Activated CD4-positive, alpha-beta T cell treated with anti-CD3 and anti-CD28 coated beads for 24 hours (primary cell): ENCODE data around the gene AFF3.

Source experiments
- DNase-seq, 2 donors: peaks; one replicate each; pipeline ENCODE4 v3.0.0-alpha.2; 2020; ENCODE audit warnings: low read depth in 2 of 2

AFF3 gene

DNA sequence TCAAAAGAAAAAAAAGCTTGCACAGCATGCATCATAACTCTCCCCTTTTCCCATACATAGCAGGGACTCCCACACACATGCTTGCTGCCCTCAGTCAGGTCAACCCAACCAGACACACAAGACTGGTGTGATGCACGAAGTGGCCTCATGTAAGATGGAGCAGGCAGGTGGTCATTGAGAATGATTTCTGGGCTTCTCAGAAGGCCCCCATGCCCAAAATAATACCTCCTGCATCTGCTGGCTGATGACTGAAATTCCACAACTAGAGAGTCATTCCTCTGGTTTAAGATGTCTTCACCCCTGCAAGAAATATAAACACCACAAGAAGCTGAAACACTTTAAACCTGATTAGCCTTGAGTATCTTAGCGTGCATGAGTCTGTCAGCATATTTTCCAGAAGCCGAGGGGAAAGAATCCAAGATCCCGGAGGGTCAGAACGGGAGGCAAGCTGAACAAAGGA, 131.1 kb downstream of the AFF3 start:
- no peak for DNase-seq

- no peak for DNase-seq
These were observed 131.8 kb downstream of the AFF3 start for GRCh38 chr2:100010606-100011005.

DNA sequence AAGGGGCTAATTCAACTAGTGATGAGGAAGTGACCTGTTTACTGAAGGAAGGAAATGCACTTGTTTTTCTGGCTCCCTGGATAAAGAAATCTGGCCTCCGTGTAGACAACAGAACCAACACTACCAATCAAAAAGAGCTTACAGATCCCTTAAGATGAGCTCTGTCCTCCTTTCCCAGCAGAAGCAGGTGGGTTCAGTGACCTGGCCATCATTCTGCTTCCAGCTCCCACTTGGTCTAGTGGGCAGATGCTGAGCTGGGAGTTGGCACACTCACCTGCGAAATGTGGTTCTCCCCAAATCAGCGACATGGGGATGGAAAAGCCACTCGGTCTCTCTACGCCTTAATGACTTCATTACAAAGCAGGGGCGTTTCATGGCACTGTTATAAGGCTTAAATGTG, 132.6 kb downstream of the AFF3 start:
- no peak for DNase-seq

- DNase-seq = no peak
These were observed 133.4 kb downstream of the AFF3 start for GRCh38 chr2:100008956-100009355.

DNA sequence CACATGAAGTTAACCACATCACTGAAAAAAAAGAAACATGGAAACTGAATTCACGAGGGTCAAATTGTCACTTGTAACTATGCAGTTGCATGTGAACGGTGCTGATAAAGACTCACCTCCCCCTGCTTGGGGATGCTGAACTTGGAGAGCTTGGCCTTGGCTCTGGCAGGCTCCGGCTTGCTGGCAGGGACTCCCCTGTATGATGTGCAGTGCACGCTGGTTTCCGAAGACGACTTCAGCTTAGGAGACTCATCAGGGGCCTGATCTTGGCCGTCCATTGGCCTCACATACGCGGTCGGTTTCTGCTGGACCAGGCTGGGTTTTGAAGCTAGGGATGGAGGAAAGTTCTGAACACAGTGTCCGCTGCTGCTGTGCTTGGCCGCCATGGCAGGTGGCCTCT, 135.9 kb downstream of the AFF3 start:
- no peak for DNase-seq

- no peak for DNase-seq
These were observed 137.4 kb downstream of the AFF3 start for GRCh38 chr2:100004959-100005387.

- no peak for DNase-seq
These were observed 138.0 kb downstream of the AFF3 start for GRCh38 chr2:100004348-100004884.

DNA sequence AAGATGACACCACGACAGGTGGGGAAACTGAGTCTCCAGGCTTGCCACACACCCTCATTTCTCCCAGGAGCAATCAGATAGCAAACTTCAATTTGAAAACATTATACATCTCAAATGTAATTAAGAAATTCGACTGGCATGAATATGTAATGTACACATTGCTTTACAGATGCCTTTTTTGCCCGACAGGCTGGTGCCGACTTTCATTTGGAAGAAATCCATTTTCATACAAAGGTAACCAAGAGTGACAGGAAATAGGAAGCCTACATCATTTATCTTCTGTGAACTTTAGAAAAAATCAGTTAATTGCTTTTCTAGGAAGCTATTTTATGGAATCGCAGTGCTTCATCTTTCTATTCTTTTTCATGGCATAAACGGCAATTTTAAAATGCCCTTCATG, 140.3 kb downstream of the AFF3 start:
- no peak for DNase-seq

DNA sequence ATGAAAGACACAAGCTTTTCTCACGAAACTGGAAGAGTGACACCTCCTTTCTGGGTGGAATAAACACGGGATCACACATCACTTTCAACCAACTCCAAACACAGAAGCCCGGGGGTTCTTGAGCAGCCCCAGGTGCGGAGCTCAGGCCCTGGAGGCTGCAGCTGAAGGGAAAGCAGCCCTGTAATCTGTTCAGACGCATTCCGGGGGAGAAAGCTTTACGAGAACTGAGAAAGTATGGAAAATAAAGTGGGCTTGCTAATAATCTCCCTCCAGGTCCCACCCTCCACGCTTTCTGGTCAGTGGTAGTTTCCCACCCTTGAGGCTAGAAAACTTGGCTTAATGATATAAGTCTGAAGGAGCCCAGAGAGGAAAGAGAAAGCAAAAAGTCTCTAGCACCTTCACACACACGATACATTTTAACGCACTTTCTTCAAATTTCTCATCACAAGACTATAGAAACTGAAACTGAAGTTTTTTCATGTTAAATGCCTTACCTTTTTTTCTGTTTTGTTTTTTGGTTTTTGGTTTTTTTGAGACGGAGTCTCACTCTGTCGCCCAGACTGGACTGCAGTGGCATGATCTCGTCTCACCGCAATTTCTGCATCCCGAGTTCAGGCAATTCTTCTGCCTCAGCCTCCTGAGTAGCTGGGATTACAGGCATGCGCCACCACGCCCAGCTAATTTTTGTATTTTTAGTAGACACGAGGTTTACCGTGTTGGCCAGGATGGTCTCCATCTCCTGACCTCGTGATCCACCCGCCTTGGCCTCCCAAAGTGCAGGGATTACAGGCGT, 141.3 kb downstream of the AFF3 start:
- DNase-seq = no peak

- DNase-seq = no peak
These were observed 143.6 kb downstream of the AFF3 start for GRCh38 chr2:99998651-99999320.

DNA sequence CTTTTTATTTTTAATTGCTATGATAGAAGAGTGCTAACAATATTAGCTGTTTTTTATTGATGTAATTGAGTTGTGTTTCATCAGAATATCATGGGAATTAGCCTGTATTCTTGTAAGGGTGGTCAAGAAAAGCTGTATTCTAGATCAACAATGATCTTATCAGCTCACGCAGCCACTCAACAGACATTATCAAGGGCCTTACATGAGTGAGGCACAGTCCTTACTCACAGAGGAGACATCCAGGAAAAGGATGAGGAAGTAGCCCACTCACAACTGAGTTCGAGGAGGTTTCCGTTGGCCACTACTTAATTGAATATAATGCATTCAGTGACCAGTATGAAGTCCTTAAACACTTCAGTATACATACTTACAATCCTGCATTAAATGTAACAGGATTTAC, 152.5 kb downstream of the AFF3 start:
- no peak for DNase-seq

GRCh38 chr2:99988599-99988998, 153.8 kb downstream of the AFF3 start:
- DNase-seq = no peak

DNA sequence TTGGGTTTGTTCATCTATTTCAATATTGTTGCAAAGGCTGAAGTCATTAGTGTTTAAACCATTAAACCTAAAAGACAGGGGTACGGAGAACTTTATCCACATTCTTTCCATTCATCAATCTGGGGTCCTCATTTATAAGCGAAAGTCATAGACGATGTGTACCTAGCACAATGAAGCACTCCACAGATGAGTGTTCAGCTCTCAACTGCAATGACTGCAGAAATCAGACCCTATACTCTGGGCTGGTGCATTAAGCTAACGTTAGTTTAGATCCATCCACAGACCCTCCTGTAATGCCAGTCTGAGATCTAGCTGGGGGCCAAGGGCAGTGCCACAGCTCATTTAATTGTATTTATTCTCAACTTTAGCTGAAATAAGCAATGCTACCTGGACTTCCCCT, 155.2 kb downstream of the AFF3 start:
- DNase-seq = no peak

GRCh38 chr2:99984799-99985515, 157.4 kb downstream of the AFF3 start:
- no peak for DNase-seq

GRCh38 chr2:99982744-99983143, 159.6 kb downstream of the AFF3 start:
- no peak for DNase-seq

DNA sequence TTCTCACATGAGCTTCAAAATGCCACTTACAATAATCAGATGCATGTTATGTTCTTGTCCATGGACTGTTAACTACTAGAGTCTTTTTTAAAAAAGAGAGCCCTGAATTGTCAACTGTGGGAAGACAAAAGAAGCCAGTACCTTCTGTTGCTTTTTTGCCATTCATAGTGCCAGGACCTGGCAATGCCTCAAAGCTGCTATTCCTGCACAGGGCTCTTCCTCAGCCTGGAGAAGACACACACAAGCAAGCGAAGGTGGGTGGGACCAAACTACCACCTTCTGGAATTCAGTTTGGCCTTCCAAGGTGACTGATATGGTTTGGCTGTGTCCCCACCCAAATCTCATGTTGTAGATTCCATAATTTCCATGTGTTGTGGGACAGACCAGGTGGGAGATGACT, 160.6 kb downstream of the AFF3 start:
- no peak for DNase-seq

- DNase-seq = no peak
These were observed 162.2 kb downstream of the AFF3 start for GRCh38 chr2:99980176-99980575.

DNA sequence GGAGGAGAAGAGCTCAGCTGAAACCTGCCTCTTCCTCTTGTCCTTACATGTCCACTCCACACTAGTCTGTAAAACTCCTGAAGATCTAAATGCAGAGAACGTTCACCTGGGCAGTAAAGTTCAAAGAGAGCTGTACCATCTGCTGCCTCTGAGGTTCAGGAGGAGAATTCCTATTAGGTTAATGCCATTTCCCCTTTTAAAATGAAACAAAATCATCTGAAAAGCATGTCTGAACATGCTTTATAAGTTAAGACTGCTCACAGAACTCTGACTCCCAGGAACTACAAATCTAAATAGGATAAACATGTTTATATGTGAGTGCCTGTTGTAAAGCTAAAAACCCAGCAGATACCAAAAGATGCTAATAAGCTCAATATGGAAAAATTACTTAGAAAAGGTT, 164.4 kb downstream of the AFF3 start:
- no peak for DNase-seq

- no peak for DNase-seq
These were observed 167.0 kb downstream of the AFF3 start for GRCh38 chr2:99975386-99975785.

DNA sequence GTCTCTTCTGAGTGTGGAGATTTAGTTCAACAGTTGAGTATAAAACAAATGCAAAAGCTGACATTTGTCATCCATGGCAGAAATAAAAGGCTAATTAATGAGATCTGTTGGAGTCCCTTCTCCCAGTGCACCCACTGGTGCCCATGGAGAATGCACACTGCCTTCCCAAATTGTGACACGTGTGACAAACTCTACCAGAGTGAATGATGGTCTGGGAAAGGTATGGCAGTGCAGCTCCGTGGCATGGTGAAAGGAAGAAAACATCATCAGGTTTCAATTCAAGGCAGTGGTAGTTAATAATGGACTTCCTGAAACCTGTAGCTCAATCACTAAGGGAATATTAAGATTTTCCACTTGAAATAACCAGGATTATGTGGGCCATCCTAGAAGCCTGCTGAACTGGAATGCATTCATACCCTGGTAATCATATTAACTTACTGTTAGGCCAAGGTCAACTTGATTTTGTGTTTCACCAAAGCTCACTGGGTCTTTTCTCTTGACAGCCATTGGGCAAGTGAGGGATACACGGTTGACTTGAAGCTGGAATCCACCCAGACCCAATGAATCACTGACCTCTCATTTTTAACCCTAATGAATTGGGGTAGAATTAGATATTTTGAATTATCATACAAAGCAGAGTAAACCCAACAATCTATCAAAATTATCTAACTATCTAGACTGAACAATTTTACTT, 167.6 kb downstream of the AFF3 start:
- no peak for DNase-seq

- DNase-seq = no peak
These were observed 168.1 kb downstream of the AFF3 start for GRCh38 chr2:99974275-99974674.
